ENCODE results near the gene TNC. TPM values are rescaled to one million over a fixed set of nuclear protein-coding genes. Genes with fewer than 3 reads are reported as not detected.

Gene TNC
- total and polyA plus RNA-seq, 2 donors (not counting 1 experiment from before 2014, with no cell fraction given): not detected

DNA sequence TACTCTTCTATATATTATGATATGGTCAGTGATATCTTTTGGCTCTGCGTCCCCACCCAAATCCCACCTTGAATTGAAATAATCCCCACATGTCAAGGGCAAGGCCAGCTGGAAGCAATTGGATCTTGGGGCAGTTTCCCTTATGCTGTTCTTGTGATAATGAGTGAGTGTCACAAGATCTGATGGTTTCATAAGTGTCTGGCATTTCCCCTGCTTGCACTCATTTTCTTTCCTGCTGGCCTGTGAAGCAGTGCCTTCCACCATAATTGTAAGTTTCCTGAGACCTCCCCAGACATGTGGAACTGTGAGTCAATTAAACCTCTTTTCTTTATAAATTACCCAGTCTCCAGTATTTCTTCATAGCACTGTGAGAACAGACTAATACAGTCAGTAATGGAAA, 45.0 kb upstream of the TNC start:
- ATAC-seq (ENCODE audit: low read depth) (no peak), DNase-seq (no peak)
- H3K9me3 Mint-ChIP-seq (ENCODE audit: insufficient read depth): peaks cover 7% of the 10 kb centered on the region
- H3K4me3 ChIP-seq (ENCODE audit: control extremely low read depth in 1 of 5, extremely low read depth in 1 of 5, insufficient read depth in 1 of 5, low read depth in 2 of 5, low read length in 4 of 5): no peak overlapping the region
- no peak overlapping the region for H3K4me3 Mint-ChIP-seq
- H3K9ac ChIP-seq (ENCODE audit: low read length): no peak overlapping the region
- no peaks in the 10 kb centered on the region for H3K27me3 Mint-ChIP-seq
- H3K9me3 ChIP-seq (ENCODE audit: control extremely low read depth in 1 of 3, control insufficient read depth in 2 of 3, insufficient read depth in 1 of 3, low read length in 2 of 3): no peaks in the 10 kb centered on the region
- no peak overlapping the region for H3K27ac ChIP-seq (ENCODE audit: low read length in 2 of 2)
- H3K4me1 ChIP-seq (ENCODE audit: control insufficient read depth in 2 of 2, insufficient read depth in 2 of 2, low read length in 2 of 2): no peaks in the 10 kb centered on the region
- TF ChIP-seq, protein P1, sequence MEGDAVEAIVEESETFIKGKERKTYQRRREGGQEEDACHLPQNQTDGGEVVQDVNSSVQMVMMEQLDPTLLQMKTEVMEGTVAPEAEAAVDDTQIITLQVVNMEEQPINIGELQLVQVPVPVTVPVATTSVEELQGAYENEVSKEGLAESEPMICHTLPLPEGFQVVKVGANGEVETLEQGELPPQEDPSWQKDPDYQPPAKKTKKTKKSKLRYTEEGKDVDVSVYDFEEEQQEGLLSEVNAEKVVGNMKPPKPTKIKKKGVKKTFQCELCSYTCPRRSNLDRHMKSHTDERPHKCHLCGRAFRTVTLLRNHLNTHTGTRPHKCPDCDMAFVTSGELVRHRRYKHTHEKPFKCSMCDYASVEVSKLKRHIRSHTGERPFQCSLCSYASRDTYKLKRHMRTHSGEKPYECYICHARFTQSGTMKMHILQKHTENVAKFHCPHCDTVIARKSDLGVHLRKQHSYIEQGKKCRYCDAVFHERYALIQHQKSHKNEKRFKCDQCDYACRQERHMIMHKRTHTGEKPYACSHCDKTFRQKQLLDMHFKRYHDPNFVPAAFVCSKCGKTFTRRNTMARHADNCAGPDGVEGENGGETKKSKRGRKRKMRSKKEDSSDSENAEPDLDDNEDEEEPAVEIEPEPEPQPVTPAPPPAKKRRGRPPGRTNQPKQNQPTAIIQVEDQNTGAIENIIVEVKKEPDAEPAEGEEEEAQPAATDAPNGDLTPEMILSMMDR (IDR thresholded peaks at IDR 0.05): no peak
- no peak for TF ChIP-seq EZH2 (IDR thresholded peaks at IDR 0.05; ENCODE audit: borderline replicate concordance, insufficient read depth, low read depth, low read length, poor library complexity, severe bottlenecking)
- no peak overlapping the region for H3K27ac Mint-ChIP-seq
- intact Hi-C loops (cut with micrococcal nuclease): no loop called here
- H3K36me3 ChIP-seq (replicated peaks in 1 of 2; ENCODE audit: control extremely low read depth in 1 of 2, control insufficient read depth in 1 of 2, extremely low read depth in 1 of 2, insufficient read depth in 2 of 2, low read length in 1 of 2): no peaks in the 10 kb centered on the region
- no peaks in the 10 kb centered on the region for H3K4me1 Mint-ChIP-seq
- no peaks in the 10 kb centered on the region for H3K27me3 ChIP-seq (replicated peaks in 1 of 4; ENCODE audit: control extremely low read depth in 1 of 4, control insufficient read depth in 3 of 4, insufficient read depth in 4 of 4, low read length in 3 of 4)
- CTCF ChIA-PET: no interaction called here
- no peak overlapping the region for H2AFZ ChIP-seq (ENCODE audit: insufficient read depth, low read depth, low read length, poor library complexity, severe bottlenecking)
- no peaks in the 10 kb centered on the region for H4K20me1 ChIP-seq (ENCODE audit: control insufficient read depth, insufficient read depth, low read length, poor library complexity, severe bottlenecking)
- no peaks in the 10 kb centered on the region for H3K79me2 ChIP-seq (ENCODE audit: control insufficient read depth, insufficient read depth, low read length)
- no peak overlapping the region for H3K4me2 ChIP-seq (replicated peaks; ENCODE audit: low read depth, low read length, poor library complexity, severe bottlenecking)
- WGBS (ENCODE audit: insufficient coverage): no CpG with 5 or more reads among the region's 1 CpG
- POLR2A ChIA-PET: no interaction called here

DNA sequence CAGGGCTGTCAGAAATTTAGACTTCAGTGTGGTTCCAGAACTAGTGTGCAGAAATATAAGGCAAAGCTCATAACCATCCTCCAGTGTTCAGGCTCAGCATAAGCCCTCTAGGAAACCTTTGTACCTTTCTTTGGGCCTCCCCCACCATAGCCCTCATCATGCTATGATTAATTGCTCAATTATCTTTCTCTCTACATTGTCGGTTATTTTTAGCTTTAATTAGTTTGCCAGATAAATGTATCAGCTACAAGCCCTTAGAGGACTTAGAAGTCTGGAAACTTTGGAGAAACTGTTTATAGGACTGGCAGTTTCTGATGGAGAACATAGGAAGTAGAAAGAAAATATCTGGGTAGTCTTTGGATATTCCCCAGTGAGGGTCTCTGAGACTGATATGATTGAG, 43.5 kb upstream of the TNC start:
- Histone ChIP-seq H3K9me3 (ENCODE audit: control extremely low read depth in 1 of 3, control insufficient read depth in 2 of 3, insufficient read depth in 1 of 3, low read length in 2 of 3) (no peaks in the 10 kb centered on the region), H3K27ac (ENCODE audit: low read length in 2 of 2) (no peak overlapping the region), H3K9ac (ENCODE audit: low read length) (no peak overlapping the region), H3K4me2 (replicated peaks; ENCODE audit: low read depth, low read length, poor library complexity, severe bottlenecking) (no peak overlapping the region), H3K36me3 (replicated peaks in 1 of 2; ENCODE audit: control extremely low read depth in 1 of 2, control insufficient read depth in 1 of 2, extremely low read depth in 1 of 2, insufficient read depth in 2 of 2, low read length in 1 of 2) (no peaks in the 10 kb centered on the region), H2AFZ (ENCODE audit: insufficient read depth, low read depth, low read length, poor library complexity, severe bottlenecking) (no peak overlapping the region), H3K4me1 (ENCODE audit: control insufficient read depth in 2 of 2, insufficient read depth in 2 of 2, low read length in 2 of 2) (no peaks in the 10 kb centered on the region), H3K27me3 (replicated peaks in 1 of 4; ENCODE audit: control extremely low read depth in 1 of 4, control insufficient read depth in 3 of 4, insufficient read depth in 4 of 4, low read length in 3 of 4) (no peaks in the 10 kb centered on the region), H3K79me2 (ENCODE audit: control insufficient read depth, insufficient read depth, low read length) (no peaks in the 10 kb centered on the region), H3K4me3 (ENCODE audit: control extremely low read depth in 1 of 5, extremely low read depth in 1 of 5, insufficient read depth in 1 of 5, low read depth in 2 of 5, low read length in 4 of 5) (no peak overlapping the region), H4K20me1 (ENCODE audit: control insufficient read depth, insufficient read depth, low read length, poor library complexity, severe bottlenecking) (no peaks in the 10 kb centered on the region)
- Mint-ChIP-seq H3K27ac (no peak overlapping the region), H3K4me1 (no peaks in the 10 kb centered on the region), H3K27me3 (peaks cover 2% of the 10 kb centered on the region), H3K4me3 (no peak overlapping the region), H3K9me3 (ENCODE audit: insufficient read depth) (peaks cover 7% of the 10 kb centered on the region)
- WGBS (ENCODE audit: insufficient coverage): no CpG with 5 or more reads among the region's 1 CpG
- ChIA-PET POLR2A (no interaction called here), CTCF (no interaction called here)
- intact Hi-C loops (cut with micrococcal nuclease): no loop called here
- ATAC-seq (ENCODE audit: low read depth) (no peak), DNase-seq (no peak)
- TF ChIP-seq, protein P1 (IDR thresholded peaks at IDR 0.05): no peak
- TF ChIP-seq EZH2 (IDR thresholded peaks at IDR 0.05; ENCODE audit: borderline replicate concordance, insufficient read depth, low read depth, low read length, poor library complexity, severe bottlenecking): no peak

All from B cell (primary cell).